Inflammatory macrophage treated with lipopolysaccharide for 4 hours (primary cell): Measurements from ENCODE around the gene SCN4B.

ENCODE experiments used
- DNase-seq: peaks from one replicate; pipeline ENCODE4 v3.0.0-alpha.2; 2020

SCN4B gene

DNA sequence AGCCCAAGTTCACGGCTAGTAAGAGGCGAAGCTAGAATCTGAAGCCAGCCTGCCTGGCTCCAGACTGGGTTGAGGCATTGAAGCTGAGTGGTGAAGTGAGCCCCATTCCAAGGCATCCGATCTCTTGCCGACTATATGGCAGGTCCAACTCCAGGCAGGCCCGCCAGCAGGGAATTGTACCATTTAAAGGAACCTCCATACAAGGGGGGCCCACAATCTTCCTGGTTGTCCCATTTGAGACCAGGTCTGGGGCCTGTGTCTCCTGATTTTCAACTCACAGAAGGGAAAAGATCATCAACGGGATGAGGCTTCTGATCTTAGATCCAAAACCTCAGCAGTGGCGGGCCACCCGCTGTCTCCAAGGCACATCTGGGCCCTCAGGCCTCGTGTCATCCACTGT, 19.7 kb upstream of the SCN4B start:
- DNase-seq: no peak

DNA sequence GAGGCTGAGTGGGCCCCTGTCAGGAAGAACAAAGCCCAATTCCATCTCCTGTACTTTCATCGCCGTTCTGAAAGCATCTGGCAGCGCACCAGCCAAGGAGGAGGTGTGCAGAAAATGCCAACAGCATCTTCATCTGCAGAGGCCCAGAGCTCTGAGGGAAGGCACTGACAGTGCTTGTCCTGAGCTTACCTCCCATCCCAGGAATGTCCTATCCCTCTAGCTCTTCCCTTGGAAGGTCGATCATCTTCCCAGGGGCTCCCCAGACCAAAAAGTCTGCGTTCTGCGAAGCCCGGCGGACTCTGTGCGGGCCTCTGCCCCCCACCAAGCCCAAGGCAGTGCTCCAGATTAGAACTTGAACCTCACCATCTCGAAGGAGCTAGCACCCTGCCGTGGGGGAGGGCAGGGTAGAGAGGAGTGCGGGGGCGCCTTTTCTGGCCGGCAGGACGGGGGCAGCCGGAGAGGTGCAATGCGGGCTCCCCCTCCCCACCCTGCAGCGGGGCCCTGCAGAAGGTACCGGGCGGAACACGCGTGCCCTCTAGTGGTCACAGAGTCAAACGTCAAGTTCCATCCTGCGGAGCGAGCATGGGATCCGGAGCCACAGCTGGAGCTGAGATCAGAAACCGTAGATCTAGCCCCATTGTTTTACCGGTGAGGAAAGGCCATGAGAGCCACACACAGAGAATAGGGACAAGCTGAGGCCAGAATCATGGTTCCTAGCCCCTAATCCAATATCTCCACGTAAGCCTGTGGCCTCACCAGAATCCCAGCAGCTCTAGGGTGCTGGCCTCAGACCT, 18.8 kb upstream of the SCN4B start:
- DNase-seq: peak; percentile 62

DNA sequence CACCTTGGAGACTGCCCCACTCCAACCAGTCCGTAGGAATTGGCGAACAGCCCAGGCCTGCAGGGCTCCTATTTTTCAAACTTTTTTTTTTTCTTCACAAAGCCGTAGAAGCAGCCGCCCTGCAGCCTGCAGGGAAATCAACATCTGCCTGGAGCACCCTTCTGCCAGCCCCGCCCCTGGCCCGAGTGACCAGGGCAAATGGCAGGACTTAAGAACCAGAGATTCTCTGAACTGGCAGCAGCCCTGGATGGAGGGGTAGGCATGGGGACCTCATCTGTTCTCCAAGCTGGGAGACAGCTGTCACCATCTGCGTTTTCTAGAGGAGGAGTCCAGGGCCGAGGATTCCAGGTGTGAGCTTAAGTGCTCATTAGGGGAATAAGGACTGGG, 18.3 kb upstream of the SCN4B start:
- no peak for DNase-seq

- no peak for DNase-seq
Observed at GRCh38 chr11:118170231-118170630, 17.6 kb upstream of the SCN4B start.

DNA sequence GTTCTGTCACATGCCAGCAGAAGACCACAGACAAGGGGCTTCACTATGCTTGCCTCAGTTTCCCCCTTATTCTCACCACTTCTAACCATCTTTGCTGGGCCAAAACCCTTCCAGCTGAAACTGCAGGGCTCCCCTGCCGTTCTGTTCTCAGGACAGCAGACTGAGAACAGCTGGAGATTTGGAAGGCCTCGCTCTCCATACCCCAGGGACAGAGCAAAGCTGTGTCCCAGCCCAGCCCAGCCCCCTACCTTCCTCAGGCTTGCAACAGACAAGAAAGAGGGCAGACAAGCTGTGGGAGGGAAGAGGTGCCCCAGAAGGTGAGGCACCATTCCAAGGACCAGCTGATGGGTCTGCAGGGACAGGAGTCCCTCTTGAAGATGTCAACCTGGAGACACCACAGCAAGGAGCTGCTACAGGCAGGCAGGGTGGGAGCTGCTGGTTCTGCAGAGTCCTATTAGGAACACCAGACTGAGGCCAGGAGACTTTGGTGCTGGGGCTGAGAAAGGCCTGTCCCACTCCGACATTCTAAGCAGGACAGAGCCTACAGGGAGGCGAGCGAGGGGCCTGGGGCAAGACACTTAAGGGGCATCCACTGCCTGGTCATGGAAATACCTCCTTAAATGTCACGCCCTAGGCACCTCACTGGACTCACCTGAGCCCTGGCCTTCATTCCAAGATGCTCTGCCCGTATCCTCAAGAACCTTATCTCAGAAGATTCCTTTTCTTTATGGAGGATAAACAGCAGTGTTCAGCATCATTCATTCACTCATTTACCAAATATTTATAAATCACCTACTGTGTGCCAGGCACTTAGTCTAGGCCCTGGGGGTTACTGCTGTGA, 16.9 kb upstream of the SCN4B start:
- DNase-seq: no peak

GRCh38 chr11:118168751-118169150, 16.1 kb upstream of the SCN4B start:
- DNase-seq: no peak

- DNase-seq: no peak
Observed at GRCh38 chr11:118168316-118168715, 15.7 kb upstream of the SCN4B start.

DNA sequence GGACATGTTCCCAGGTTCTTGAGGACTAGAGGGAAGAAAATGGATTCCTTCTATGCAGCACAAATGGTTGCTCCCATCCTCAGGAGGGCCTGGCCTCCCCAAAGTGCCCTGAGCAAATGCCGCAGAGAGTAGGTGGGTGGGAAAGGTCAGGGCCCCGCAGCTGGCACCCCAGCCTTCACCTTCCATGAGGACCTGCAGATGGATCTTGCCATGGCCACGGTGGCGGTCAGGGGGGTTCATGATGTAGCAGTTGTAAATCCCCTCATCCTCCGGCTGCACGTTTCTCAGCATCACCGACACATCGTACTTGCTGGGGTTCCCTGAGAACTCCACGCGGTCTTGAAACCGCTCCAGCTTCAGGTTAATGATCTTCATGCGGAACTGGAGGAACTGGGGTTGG, 15.3 kb upstream of the SCN4B start:
- DNase-seq: no peak

DNA sequence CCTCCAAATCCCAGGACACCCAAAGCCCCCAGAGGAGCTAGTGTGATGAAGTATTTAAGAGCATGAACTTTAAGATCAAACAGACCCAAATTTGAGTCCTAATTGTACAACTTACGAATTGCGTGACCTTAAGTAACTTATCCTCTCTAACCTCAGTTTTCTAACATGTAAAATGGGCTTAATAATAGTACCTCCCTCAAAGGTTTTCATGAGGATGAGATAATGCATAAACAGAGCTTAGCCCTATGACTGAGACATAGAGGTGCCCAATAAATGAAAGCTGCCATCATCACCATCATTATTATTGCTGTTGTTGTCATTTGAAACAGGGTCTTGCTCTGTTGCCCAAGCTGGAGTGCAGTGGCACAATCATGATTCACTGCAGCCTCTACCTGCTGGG, 14.6 kb upstream of the SCN4B start:
- DNase-seq: no peak

- no peak for DNase-seq
Observed at GRCh38 chr11:118166641-118167040, 14.0 kb upstream of the SCN4B start.

GRCh38 chr11:118164885-118165284, 12.3 kb upstream of the SCN4B start:
- no peak for DNase-seq

GRCh38 chr11:118163494-118163893, 10.9 kb upstream of the SCN4B start:
- no peak for DNase-seq

GRCh38 chr11:118162846-118163245, 10.2 kb upstream of the SCN4B start:
- DNase-seq: no peak

GRCh38 chr11:118161786-118162185, 9.2 kb upstream of the SCN4B start:
- DNase-seq: no peak

DNA sequence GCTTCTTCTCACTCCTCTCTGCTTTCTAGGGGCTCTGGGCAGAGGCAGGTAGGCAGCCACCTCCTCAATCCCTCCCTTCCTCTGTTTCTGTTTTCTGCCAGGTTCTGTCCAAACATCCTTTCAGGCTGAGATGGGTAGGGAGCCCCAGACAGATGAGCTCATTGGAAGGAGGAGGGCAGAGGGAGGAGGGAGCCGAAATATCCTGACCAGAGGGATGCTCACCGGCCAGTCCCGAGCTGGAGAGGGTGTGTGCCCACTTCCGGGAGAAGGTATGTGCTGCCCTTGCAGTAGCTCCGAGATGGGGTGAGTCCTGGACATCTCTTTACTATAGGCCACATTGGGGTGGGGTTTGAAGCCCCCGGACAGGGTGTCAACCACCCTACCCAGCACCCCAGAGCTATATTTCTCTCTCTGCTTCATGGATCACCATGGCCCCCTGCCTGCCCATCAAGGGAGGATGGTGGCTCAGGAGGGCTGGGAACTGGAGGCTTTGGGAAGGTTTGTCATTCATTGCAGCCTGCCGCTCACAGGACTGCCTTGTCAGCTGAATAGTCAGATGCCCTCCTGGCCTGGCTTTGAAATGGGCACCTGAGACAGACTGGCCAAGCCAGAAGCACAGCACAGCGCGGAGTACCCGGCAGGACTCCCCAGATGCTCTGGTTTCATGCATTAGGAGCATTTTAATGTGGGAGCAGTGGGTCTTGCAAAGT, 4.7 kb upstream of the SCN4B start:
- DNase-seq: no peak

DNA sequence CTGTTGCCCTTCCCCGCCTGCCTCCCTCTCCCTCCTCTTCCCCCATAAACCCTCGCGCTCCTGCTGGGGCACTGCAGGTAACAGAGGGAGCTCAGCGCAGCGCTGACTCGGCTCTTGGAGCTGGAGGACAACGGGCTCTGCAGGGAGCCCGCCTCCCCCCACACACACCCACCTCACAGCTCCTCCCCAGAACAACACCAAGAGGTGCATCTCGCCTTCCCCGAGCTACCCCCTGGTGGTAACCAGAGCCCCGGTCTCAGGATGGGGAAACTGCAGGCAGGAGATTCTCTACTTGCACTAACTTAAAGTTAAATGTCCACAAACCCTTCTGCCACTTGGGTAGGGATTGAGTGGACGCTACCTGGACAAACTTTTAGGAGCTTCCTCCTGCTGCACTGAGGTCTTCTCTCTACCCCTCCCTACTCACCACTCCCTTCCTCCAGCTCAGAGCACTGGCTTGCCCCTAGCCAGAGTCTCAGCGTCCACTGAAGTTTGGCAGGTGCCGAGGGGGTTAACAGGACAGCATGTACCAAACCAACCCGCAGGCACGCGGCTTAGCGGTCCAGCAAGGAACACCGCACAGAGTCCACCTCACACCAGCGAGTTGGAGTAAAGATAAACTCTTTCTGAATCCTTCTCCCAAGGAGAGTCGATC, 4.0 kb upstream of the SCN4B start:
- DNase-seq: no peak

GRCh38 chr11:118155776-118156530, 3.3 kb upstream of the SCN4B start:
- no peak for DNase-seq

DNA sequence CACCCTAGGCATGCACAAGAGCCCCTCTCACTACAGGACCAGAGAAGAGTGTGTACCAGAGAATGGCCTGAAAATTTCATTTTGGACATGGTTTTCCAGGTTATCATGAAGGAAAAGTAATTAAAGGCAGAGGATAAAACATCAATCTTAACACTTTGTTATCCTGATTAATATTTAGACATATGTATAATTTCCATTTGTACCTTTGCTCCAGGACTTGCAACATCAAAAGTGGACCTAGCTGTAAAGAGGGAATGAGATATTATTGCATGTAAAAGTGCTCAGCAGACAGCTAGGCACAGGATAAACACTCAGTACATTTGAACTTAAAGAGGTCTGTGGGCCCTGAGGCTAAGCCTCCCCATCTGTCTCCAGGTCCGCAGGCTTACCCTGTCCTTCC, 2.0 kb upstream of the SCN4B start:
- DNase-seq: no peak

- no peak for DNase-seq
Observed at GRCh38 chr11:118153976-118154375, 1.4 kb upstream of the SCN4B start.

GRCh38 chr11:118153516-118153915, 893 bp upstream of the SCN4B start:
- DNase-seq: no peak

DNA sequence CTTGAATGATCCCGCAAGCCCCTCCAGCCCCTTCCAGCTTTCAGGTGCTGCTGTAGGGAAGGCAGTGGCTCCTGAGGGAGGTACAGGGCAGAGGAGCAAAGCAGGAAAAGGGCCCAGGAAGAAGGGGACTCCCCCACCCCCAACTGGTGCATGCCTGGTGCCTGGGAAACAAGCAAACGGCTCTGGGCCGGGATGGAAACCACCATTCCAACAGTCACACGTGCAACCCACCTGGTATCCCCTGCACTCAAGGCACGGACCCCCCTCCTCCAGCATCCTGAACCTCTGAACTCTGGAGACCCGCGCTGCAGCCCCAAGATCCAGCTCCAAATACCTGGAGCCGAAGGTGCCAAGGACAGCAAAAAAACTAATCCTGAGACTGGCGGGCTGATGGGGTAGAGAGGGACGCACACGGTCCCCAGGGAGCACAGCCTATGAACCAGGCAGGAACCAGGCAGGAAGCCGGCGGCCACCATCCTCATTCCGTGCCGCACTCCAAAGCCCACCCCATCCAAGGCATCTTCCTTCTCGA, 537 bp downstream of the SCN4B start:
- DNase-seq: no peak

DNA sequence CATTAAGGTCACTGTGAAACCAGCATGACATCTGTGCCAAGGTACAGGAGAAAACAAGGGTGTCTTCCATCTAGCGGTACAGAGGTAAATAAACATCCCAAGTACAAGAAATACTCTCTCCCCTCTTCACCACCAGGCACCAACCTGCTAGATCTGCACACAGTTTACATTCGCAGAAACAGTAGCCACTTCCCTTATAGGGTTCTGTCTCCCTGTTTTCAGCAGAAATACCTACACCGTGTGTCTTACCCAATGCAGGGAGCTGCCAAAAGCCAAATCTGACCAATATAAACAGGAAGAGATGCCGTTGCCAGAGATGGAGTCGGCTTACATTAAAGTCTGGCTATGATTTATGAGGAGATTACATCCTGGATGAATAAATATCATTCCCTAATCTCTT, 1.2 kb downstream of the SCN4B start:
- DNase-seq: no peak
